Dendritic cell treated with granulocyte-macrophage colony-stimulating factor and Interleukin-4, amounts not matched to agents 40 ng/mL and 50 ng/mL, for 4 days (primary cell): Measurements from ENCODE around the gene CYP4B1.

Experiments used
- H3K27ac Mint-ChIP-seq: one replicate; pipeline ENCODE4 v1.8.0; 2022; ENCODE audit warnings: mild to moderate bottlenecking, mixed read lengths
- H3K27me3 Mint-ChIP-seq: one replicate; pipeline ENCODE4 v1.8.0; 2022; ENCODE audit warnings: mild to moderate bottlenecking, mixed read lengths
- H3K36me3 Mint-ChIP-seq: one replicate; pipeline ENCODE4 v1.8.0; 2022; ENCODE audit warnings: low read depth, mixed read lengths
- H3K4me1 Mint-ChIP-seq: one replicate; pipeline ENCODE4 v1.8.0; 2022; ENCODE audit warnings: low read depth, mixed read lengths
- H3K4me3 Mint-ChIP-seq: one replicate; pipeline ENCODE4 v1.8.0; 2022; ENCODE audit warnings: mild to moderate bottlenecking, moderate library complexity, mixed read lengths
- H3K9me3 Mint-ChIP-seq: one replicate; pipeline ENCODE4 v1.8.0; 2022; ENCODE audit warnings: mixed read lengths
- intact Hi-C: fragments of 100-400 bp; cut with micrococcal nuclease; formaldehyde crosslinking; loops from one replicate; pipeline ENCODE4 v1.15.0; 2022

Gene CYP4B1

GRCh38 chr1:46804027-46804889 is 5.4 kb downstream of the CYP4B1 start:
- peaks cover 4% of the 10 kb centered on the region for H3K27me3 Mint-ChIP-seq
- H3K36me3 Mint-ChIP-seq, result no peaks in the 10 kb centered on the region
- H3K4me3 Mint-ChIP-seq, result no peak overlapping the region
- H3K4me1 Mint-ChIP-seq, result no peaks in the 10 kb centered on the region
- H3K27ac Mint-ChIP-seq, result no peak overlapping the region
- H3K9me3 Mint-ChIP-seq, result no peaks in the 10 kb centered on the region
- intact Hi-C loops, result no loop called here

GRCh38 chr1:46804926-46805325 is 6.1 kb downstream of the CYP4B1 start:
- H3K9me3 Mint-ChIP-seq, result no peaks in the 10 kb centered on the region
- no peak overlapping the region for H3K27ac Mint-ChIP-seq
- peaks cover 4% of the 10 kb centered on the region for H3K27me3 Mint-ChIP-seq
- H3K4me1 Mint-ChIP-seq, result no peaks in the 10 kb centered on the region
- intact Hi-C loops, result no loop called here
- no peak overlapping the region for H3K4me3 Mint-ChIP-seq
- no peaks in the 10 kb centered on the region for H3K36me3 Mint-ChIP-seq

DNA sequence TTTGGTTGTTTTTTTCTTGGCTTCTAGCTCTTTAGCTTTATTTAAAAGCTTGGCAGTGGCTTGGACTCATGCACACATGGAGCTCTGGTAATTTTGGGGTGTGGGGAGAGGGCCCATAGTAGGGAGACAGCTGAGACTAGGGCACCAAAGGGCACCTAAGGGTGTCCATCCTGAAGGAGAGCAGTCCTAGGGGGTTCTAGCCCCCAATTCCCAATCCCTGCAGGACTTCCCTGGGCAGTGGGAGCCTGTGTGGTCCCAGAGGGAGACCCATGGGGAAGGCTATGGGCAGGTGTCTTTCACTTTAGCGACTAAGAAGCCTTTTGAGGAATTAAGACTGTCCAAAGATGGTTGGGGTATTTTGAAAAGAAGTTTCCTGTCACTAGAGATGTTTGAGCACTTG is 6.9 kb downstream of the CYP4B1 start:
- Mint-ChIP-seq H3K36me3 (no peaks in the 10 kb centered on the region), H3K27me3 (peaks cover 4% of the 10 kb centered on the region), H3K4me3 (no peak overlapping the region), H3K9me3 (no peaks in the 10 kb centered on the region), H3K4me1 (no peaks in the 10 kb centered on the region), H3K27ac (no peak overlapping the region)
- intact Hi-C loops, result no loop called here

DNA sequence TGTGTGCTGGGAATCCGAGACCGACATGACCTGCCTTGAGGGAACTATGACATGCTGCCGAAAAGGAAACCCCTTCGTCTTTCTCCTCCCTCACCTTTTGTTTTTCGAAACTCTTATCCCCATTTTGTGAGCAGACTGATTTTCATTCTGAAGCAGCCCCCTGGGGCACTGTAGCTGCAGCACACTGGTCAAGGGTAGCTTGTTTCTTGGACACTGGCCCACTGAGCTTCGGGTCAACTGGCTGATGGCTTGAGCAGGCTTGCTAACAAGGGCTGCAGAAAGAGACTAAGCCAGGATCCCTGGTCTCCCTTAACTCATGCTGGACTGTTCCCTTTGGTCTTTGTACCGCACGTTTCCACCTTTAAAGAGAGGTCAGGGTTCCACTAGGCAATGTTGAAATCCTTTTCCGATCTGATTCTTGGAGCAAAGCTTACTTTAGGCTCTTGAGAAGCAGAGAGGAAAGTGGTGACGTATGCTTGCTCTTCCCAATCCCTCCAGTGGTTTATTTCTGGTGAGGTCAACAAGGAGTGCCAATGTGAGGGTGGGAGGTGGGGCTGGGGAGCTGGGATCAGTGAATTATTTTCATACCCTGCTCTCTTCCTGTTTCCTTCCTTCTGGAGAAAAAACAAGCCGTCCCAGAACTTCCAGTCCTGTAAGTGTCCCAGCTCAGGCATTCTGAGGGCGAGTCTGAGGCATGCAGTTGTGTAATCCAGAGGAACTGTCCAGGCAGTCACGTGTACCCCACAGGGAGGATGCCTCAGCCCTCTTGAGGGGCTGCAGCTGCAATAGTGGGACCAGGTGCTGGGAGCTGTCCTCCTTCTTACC is 7.6 kb downstream of the CYP4B1 start:
- no peaks in the 10 kb centered on the region for H3K4me1 Mint-ChIP-seq
- H3K36me3 Mint-ChIP-seq, result no peaks in the 10 kb centered on the region
- intact Hi-C loops, result no loop called here
- no peak overlapping the region for H3K27ac Mint-ChIP-seq
- peaks cover 4% of the 10 kb centered on the region for H3K27me3 Mint-ChIP-seq
- H3K9me3 Mint-ChIP-seq, result no peaks in the 10 kb centered on the region
- H3K4me3 Mint-ChIP-seq, result no peak overlapping the region

DNA sequence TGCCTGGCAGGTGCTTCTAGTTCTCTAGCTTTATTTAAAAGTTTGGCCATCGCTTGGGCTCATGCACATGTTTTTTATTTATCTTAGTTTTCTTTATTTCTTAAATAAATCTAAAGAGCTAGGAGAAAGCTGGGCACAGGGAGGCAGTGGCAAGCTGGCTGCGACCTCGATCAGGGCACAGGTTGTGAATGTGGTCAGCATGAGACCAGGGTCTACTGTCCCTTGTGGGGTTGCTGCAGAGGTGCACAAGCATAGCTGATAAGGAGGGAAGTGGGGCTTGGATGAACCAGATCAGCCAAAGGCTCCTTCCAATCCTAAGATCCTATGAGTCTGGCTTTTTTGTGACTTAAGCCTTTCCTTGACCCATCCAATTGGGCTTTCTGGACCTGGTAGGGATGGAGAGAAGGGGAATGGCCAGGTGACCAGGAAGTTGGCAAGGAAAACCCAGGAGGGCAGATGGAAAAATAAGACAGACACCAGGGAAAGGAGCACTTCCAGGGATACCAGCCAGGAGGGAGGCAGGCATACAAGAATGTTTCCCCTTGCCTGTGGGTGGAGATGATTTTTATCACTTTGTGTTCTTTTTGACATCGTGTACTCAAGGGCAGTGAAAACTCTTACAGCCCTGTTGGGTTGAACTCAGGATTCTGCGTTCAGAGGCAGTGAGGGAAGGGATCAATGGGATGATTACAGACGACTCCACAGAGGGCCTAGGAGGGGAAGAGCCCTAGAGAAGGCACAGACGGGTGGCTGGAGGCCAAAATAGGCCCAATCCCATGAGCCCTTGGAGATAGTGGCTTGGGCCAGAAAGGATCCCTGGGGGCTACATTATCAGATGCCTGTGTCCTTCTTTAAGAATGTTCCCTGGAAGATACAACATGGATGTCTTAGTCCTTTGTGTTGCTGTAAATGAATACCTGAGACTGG is 8.5 kb downstream of the CYP4B1 start:
- H3K27ac Mint-ChIP-seq, result no peak overlapping the region
- H3K36me3 Mint-ChIP-seq, result no peaks in the 10 kb centered on the region
- H3K9me3 Mint-ChIP-seq, result no peaks in the 10 kb centered on the region
- H3K4me3 Mint-ChIP-seq, result no peak overlapping the region
- no peaks in the 10 kb centered on the region for H3K4me1 Mint-ChIP-seq
- peaks cover 4% of the 10 kb centered on the region for H3K27me3 Mint-ChIP-seq
- intact Hi-C loops, result no loop called here

DNA sequence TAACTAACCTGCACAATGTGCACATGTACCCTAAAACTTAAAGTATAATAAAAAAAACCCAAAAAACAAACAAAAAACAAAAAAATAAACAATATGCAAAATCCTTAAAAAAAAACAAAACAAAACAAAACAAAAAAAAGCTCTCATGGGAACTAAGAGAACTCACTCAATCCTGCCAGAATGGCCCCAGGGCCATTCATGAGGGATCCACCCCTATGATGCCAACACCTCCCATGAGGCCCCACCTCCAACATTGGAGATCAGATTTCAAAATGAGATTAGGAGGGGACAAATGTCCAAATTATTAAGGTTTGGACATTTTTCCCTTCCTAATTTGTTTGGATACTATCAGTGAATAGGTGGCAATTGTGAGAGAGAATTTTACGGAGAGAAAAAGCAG is 10.2 kb downstream of the CYP4B1 start:
- H3K27me3 Mint-ChIP-seq, result peaks cover 4% of the 10 kb centered on the region
- H3K36me3 Mint-ChIP-seq, result no peaks in the 10 kb centered on the region
- H3K27ac Mint-ChIP-seq, result no peak overlapping the region
- H3K4me3 Mint-ChIP-seq, result no peak overlapping the region
- no peaks in the 10 kb centered on the region for H3K9me3 Mint-ChIP-seq
- H3K4me1 Mint-ChIP-seq, result no peaks in the 10 kb centered on the region
- intact Hi-C loops, result no loop called here

DNA sequence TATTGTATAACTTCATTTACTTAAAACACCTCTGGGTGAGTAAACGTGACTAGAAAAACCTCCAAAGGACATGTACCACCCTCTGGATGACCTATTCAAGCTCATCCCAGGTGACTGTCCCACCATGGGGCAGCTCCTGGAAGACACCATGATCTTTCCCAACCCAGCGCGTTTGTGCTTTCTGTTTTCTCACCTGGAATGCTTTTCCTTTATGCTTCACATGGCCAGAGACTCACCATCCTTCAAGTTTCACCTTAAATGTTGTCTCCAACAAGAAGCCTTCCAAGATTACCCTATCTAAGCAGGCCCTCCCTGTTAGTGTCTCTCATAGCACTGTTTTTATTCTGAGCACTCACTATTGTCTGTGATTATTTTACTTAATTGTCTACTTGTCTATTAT is 11.1 kb downstream of the CYP4B1 start:
- Mint-ChIP-seq H3K4me3 (no peak overlapping the region), H3K9me3 (no peaks in the 10 kb centered on the region), H3K36me3 (no peaks in the 10 kb centered on the region), H3K27me3 (peaks cover 4% of the 10 kb centered on the region), H3K4me1 (no peaks in the 10 kb centered on the region), H3K27ac (no peak overlapping the region)
- intact Hi-C loops, result no loop called here

DNA sequence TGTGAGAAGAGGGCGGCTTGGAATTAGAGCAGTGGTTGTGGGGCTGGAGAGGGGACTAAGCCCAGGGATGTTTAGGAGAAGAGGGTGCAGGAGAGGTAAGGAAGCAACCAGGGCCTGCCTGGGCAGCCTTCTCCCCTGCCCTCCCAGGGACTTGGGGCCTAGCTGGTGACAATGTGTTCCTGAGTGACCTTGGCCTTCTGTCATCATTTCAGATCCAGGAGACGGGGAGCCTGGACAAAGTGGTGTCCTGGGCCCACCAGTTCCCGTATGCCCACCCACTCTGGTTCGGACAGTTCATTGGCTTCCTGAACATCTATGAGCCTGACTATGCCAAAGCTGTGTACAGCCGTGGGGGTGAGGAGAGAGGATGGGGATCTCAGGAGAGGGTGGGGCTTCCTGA is 11.8 kb downstream of the CYP4B1 start:
- H3K4me1 Mint-ChIP-seq, result no peaks in the 10 kb centered on the region
- H3K27ac Mint-ChIP-seq, result no peak overlapping the region
- peaks cover 4% of the 10 kb centered on the region for H3K27me3 Mint-ChIP-seq
- H3K4me3 Mint-ChIP-seq, result no peak overlapping the region
- intact Hi-C loops, result no loop called here
- H3K36me3 Mint-ChIP-seq, result no peaks in the 10 kb centered on the region
- no peaks in the 10 kb centered on the region for H3K9me3 Mint-ChIP-seq

- Mint-ChIP-seq H3K9me3 (no peaks in the 10 kb centered on the region), H3K27ac (no peak overlapping the region), H3K4me1 (no peaks in the 10 kb centered on the region), H3K27me3 (peaks cover 4% of the 10 kb centered on the region), H3K36me3 (no peaks in the 10 kb centered on the region), H3K4me3 (no peak overlapping the region)
- intact Hi-C loops, result no loop called here
Observed at GRCh38 chr1:46811053-46811452, 12.2 kb downstream of the CYP4B1 start.

- intact Hi-C loops, result no loop called here
- Mint-ChIP-seq H3K9me3 (no peaks in the 10 kb centered on the region), H3K27me3 (peaks cover 2% of the 10 kb centered on the region), H3K4me1 (no peaks in the 10 kb centered on the region), H3K27ac (no peak overlapping the region), H3K4me3 (no peak overlapping the region), H3K36me3 (no peaks in the 10 kb centered on the region)
Observed at GRCh38 chr1:46812065-46812963, 13.5 kb downstream of the CYP4B1 start.

DNA sequence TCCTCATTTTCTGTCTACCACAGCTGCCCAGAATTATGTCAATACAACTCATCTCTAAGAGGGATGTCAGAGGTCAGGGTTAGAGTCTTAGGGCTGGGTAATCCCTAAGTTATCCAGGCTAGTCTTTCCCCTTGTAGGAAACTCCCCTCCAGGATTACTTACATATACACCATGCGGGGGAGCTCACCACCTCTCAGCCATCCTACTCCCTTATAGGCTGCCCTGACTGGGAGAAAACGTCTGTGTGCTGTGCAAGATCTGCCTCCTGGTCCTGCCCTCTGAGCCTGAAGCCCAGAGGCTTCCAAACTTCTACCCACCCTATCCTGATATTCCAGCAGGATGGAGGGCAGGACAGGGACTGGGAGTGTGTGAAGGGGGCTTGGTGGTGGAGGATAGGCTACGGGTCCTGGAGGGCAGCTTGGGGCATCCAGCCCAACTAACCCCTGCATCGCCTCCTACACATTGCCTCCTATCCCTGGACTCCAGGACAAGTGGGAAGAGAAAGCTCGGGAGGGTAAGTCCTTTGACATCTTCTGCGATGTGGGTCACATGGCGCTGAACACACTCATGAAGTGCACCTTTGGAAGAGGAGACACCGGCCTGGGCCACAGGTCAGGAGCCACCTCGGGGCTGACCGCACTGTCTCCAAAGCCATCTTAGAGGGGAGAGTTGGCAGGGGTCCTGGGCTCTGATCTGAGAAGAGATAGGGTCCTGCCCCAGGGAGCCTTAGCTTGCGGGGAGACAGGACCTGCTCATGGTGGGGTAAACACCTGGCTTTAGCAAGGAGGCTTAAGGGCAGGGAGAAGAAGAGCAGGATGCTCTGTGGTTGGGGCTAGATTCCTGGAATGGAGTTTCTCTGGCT is 14.4 kb downstream of the CYP4B1 start:
- H3K9me3 Mint-ChIP-seq, result no peaks in the 10 kb centered on the region
- no peaks in the 10 kb centered on the region for H3K36me3 Mint-ChIP-seq
- H3K27me3 Mint-ChIP-seq, result no peaks in the 10 kb centered on the region
- intact Hi-C loops, result no loop called here
- H3K4me1 Mint-ChIP-seq, result no peaks in the 10 kb centered on the region
- no peak overlapping the region for H3K27ac Mint-ChIP-seq
- no peak overlapping the region for H3K4me3 Mint-ChIP-seq

DNA sequence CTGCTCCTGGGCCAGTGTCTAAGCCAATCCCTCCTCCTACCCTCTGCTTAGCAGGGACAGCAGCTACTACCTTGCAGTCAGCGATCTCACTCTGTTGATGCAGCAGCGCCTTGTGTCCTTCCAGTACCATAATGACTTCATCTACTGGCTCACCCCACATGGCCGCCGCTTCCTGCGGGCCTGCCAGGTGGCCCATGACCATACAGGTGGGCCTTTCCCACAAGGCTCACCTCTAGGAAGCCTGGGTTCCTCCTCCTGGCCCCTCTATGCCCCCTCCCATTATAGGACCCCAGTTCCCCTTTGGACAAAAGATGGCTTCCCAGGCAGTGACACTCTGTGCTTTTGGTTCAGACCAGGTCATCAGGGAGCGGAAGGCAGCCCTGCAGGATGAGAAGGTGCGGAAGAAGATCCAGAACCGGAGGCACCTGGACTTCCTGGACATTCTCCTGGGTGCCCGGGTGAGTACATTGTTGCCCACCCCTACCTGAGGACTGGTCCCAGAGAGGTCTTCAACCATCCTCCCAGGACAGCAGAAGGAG is 15.1 kb downstream of the CYP4B1 start:
- Mint-ChIP-seq H3K27me3 (no peaks in the 10 kb centered on the region), H3K4me3 (no peak overlapping the region), H3K9me3 (no peaks in the 10 kb centered on the region), H3K4me1 (no peaks in the 10 kb centered on the region), H3K36me3 (no peaks in the 10 kb centered on the region), H3K27ac (no peak overlapping the region)
- intact Hi-C loops, result no loop called here
